ENCODE measurements around the gene GFPT2. TPM values are rescaled to one million over a fixed set of nuclear protein-coding genes. Genes with fewer than 3 reads are reported as not detected.

The GFPT2 gene
- total and polyA plus RNA-seq, 2 of the 8 experiments (the other 6 are each of a cell fraction or from before 2014, with no cell fraction given): 83.7 to 143 TPM

DNA sequence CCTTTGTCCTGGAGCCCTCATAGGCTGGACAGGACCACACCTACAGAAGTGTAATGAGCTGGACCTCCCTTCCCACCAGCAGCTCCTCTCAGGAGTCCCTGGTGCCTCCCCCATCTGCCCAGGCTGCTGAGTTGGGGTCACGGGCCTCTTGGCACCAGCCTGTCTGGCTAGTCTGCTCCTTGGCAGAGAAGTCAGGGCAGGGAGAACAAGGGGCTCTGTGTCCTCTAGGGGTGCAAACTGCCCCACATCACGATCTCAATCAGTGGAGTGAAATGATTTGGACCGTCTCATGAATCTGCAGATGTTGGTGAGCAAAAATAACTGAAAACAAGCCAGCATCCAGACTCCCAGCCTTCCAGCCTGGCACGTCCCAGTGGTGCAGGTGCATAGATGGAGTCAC is 14.9 kb upstream of the GFPT2 start:
- FAIRE-seq (no peak), DNase-seq (ENCODE audit: low read depth in 1 of 2, low spot score in 2 of 2) (no peak)
- no peak overlapping the region for H3K14ac ChIP-seq (ENCODE audit: insufficient read length)
- H2BK120ac ChIP-seq (replicated peaks; ENCODE audit: low read depth, low read length): no peak overlapping the region
- 90% methylated on average over 4 of the region's 4 CpGs; no CpG with 5 or more reads in 1 of the 2 experiments for WGBS, 2 experiments (ENCODE audit: extremely low coverage in 1 of 2, insufficient coverage in 1 of 2, insufficient read length in 1 of 2, insufficient replicate concordance in 2 of 2, low coverage in 1 of 2, low lambda C conversion rate in 2 of 2, missing lambda C conversion rate in 1 of 2)
- no peak overlapping the region for H3K9ac ChIP-seq (replicated peaks in 1 of 4; ENCODE audit: extremely low read depth in 1 of 4, low read depth in 3 of 4, low read length in 3 of 4)
- H2BK12ac ChIP-seq (ENCODE audit: low read depth, low read length): no peak overlapping the region
- H2BK20ac ChIP-seq (ENCODE audit: low read length): no peak overlapping the region
- H3K9me3 ChIP-seq (ENCODE audit: insufficient read depth in 2 of 2, low read depth in 1 of 2, low read length in 1 of 2): no peaks in the 10 kb centered on the region
- H2AFZ ChIP-seq (ENCODE audit: low read length): no peak overlapping the region
- H3K4ac ChIP-seq (replicated peaks; ENCODE audit: insufficient read length, low read depth, low read length): no peak overlapping the region
- no peak overlapping the region for H3K27ac ChIP-seq (ENCODE audit: low read depth, low read length)
- no peak overlapping the region for H2BK5ac ChIP-seq (ENCODE audit: low read depth, low read length)
- H3K27me3 ChIP-seq (replicated peaks in 1 of 4; ENCODE audit: control insufficient read depth in 3 of 4, extremely low read depth in 1 of 4, insufficient read depth in 3 of 4, low read length in 3 of 4): no peaks in the 10 kb centered on the region; a peak in 1 of 7 replicates
- no peak overlapping the region for H4K91ac ChIP-seq (replicated peaks; ENCODE audit: insufficient read length, low read length)
- H3K4me3 ChIP-seq (ENCODE audit: extremely low read depth in 1 of 4, insufficient read depth in 2 of 4, low read depth in 3 of 4, low read length in 4 of 4): no peak overlapping the region
- H2BK15ac ChIP-seq (ENCODE audit: low read length): no peak overlapping the region
- ChIA-PET CTCF (ENCODE audit: partially characterized antibody) (interaction anchor here (0.9 to 2.4 kb wide), 2 partner anchors 39 to 104 kb away, joined by 3 to 7 read pairs; no protein-coding TSS in a partner anchor), POLR2A (ENCODE audit: partially characterized antibody) (no interaction called here)
- H3K4me1 ChIP-seq (replicated peaks in 1 of 4; ENCODE audit: control insufficient read depth in 3 of 4, insufficient read depth in 4 of 4, low read length in 3 of 4): no peaks in the 10 kb centered on the region; a peak in 2 of 7 replicates
- no peak overlapping the region for H3K23ac ChIP-seq (ENCODE audit: insufficient read length)
- H3K79me2 ChIP-seq (ENCODE audit: control insufficient read depth in 1 of 2, insufficient read depth in 2 of 2, low read length in 2 of 2): no peaks in the 10 kb centered on the region
- no peaks in the 10 kb centered on the region for H3K23me2 ChIP-seq (ENCODE audit: low read depth, low read length)
- H3K56ac ChIP-seq (replicated peaks; ENCODE audit: insufficient read length, low read depth, low read length): no peak overlapping the region
- H4K5ac ChIP-seq (ENCODE audit: insufficient read length, low read depth, low read length): no peak overlapping the region
- no peaks in the 10 kb centered on the region for H3K36me3 ChIP-seq (ENCODE audit: control insufficient read depth in 2 of 4, insufficient read depth in 4 of 4, low read length in 3 of 4)
- H3K4me2 ChIP-seq (ENCODE audit: insufficient read depth in 1 of 2, low read depth in 2 of 2, low read length in 2 of 2): no peak overlapping the region
- no peak overlapping the region; the same call in 1 of the 2 replicates for H2AK5ac ChIP-seq (ENCODE audit: low read depth, low read length)
- no peaks in the 10 kb centered on the region for H3K79me1 ChIP-seq (ENCODE audit: low read depth, low read length)
- H4K20me1 ChIP-seq (replicated peaks in 1 of 2; ENCODE audit: control insufficient read depth in 1 of 2, insufficient read depth in 2 of 2, low read length in 2 of 2): no peaks in the 10 kb centered on the region
- no peak overlapping the region for H4K8ac ChIP-seq (ENCODE audit: extremely low read depth, insufficient read depth, low read length)
- H3K18ac ChIP-seq (ENCODE audit: extremely low read depth, low read length): no peak overlapping the region
- TF ChIP-seq TBP (IDR thresholded peaks at IDR 0.05; ENCODE audit: low read depth, low read length): no peak
- TF ChIP-seq CHD2 (IDR thresholded peaks at IDR 0.05; ENCODE audit: low read length): no peak
- TF ChIP-seq RAD21 (IDR thresholded peaks at IDR 0.05 in 1 of 2, conservative IDR thresholded peaks at IDR 0.05 in 1 of 2; ENCODE audit: low read depth in 2 of 2, low read length in 2 of 2): no peak
- TF ChIP-seq TAF1 (IDR thresholded peaks at IDR 0.05; ENCODE audit: low read depth, low read length): no peak
- no peak for TF ChIP-seq CBX8 (IDR thresholded peaks at IDR 0.05; ENCODE audit: borderline replicate concordance, low read depth, low read length)
- TF ChIP-seq POU5F1 (IDR thresholded peaks at IDR 0.05; ENCODE audit: low read depth, low read length): no peak
- no peak for TF ChIP-seq NRF1 (IDR thresholded peaks at IDR 0.05; ENCODE audit: low read depth, low read length)
- TF ChIP-seq TAF7 (optimal IDR thresholded peaks at IDR 0.05; ENCODE audit: borderline replicate concordance, low read depth, low read length): no peak
- TF ChIP-seq SIN3A (conservative IDR thresholded peaks at IDR 0.05 in 1 of 2, IDR thresholded peaks at IDR 0.05 in 1 of 2; ENCODE audit: low read depth in 1 of 2, low read length in 2 of 2): no peak
- no peak for TF ChIP-seq BCL11A (IDR thresholded peaks at IDR 0.05; ENCODE audit: low read depth in 2 of 2, low read length in 2 of 2)
- TF ChIP-seq TEAD4 (IDR thresholded peaks at IDR 0.05; ENCODE audit: low read depth, low read length): no peak
- no peak for TF ChIP-seq CBX5 (IDR thresholded peaks at IDR 0.05; ENCODE audit: low read depth, low read length)
- no peak for TF ChIP-seq SIX5 (IDR thresholded peaks at IDR 0.05; ENCODE audit: low read depth, low read length)
- TF ChIP-seq BACH1 (IDR thresholded peaks at IDR 0.05; ENCODE audit: low read length): no peak
- no peak for TF ChIP-seq ASH2L (IDR thresholded peaks at IDR 0.05; ENCODE audit: low read length)
- TF ChIP-seq CHD1 (IDR thresholded peaks at IDR 0.05; ENCODE audit: low read depth, low read length): no peak

Measured in H1 (cell line).